K562 (cell line): ENCODE results near the gene IQGAP3. TPM values are rescaled to one million over a fixed set of nuclear protein-coding genes. Genes with fewer than 3 reads are reported as not detected.

ENCODE experiments used
- AFF1 ChIP-seq, 2 experiments: fragments of 450-650 bp; IDR thresholded peaks; 2 replicates each; pipeline ENCODE4 v1.6.1; 2018; ENCODE audit warnings: mild to moderate bottlenecking in 2 of 2, low read depth in 1 of 2; ENCODE audit not compliant: partially characterized antibody in 2 of 2
- CHCHD3 ChIP-seq: fragments of 250-450 bp; sonication (Bioruptor Pico); IDR thresholded peaks from 2 replicates; pipeline ENCODE4 v2.1.2; 2022; ENCODE audit warnings: mild to moderate bottlenecking
- HOXB6 ChIP-seq: fragments of 250-450 bp; sonication (Bioruptor Pico); IDR thresholded peaks from 2 replicates; pipeline ENCODE4 v1.5.1; 2022; ENCODE audit warnings: mild to moderate bottlenecking, borderline replicate concordance
- KDM1A ChIP-seq, 2 experiments: fragments of 450-650 bp; IDR thresholded peaks; 2 replicates each; pipeline ENCODE4 v1.6.1; 2016; ENCODE audit warnings: mild to moderate bottlenecking in 2 of 2
- PBX2 ChIP-seq, 2 experiments: IDR thresholded peaks in 1 of 2; conservative IDR thresholded peaks in 1 of 2; 2 replicates each; pipeline ENCODE4 v1.6.1; 2016; ENCODE audit warnings: low read depth in 2 of 2, mild to moderate bottlenecking in 1 of 2, missing compliant biosample characterization in 1 of 2, missing genetic modification characterization in 1 of 2, moderate library complexity in 1 of 2
- POLR2B ChIP-seq: fragments of 450-650 bp; IDR thresholded peaks from 2 replicates; pipeline ENCODE4 v1.6.1; 2018; ENCODE audit warnings: low read depth; ENCODE audit not compliant: partially characterized antibody
- SP1 ChIP-seq: sonication (generic); formaldehyde crosslinking; IDR thresholded peaks from 2 replicates; pipeline ENCODE4 v1.8.1; 2022; ENCODE audit warnings: mild to moderate bottlenecking, missing genetic modification reagents
- ZMIZ1 ChIP-seq, 2 experiments: fragments of 150-350 bp in 1 of 2; IDR thresholded peaks; 2 replicates each; pipeline ENCODE4 v1.6.1; 2012 to 2016; ENCODE audit warnings: low read depth in 2 of 2, low read length in 2 of 2, mild to moderate bottlenecking in 1 of 2, moderate library complexity in 1 of 2
- ZNF121 ChIP-seq: sonication (generic); formaldehyde crosslinking; conservative IDR thresholded peaks from 2 replicates; pipeline ENCODE4 v1.8.0; 2022; ENCODE audit warnings: missing genetic modification reagents
- ZNF431 ChIP-seq: sonication (generic); formaldehyde crosslinking; IDR thresholded peaks from 2 replicates; pipeline ENCODE4 v1.8.0; 2022; ENCODE audit warnings: mild to moderate bottlenecking, missing genetic modification reagents
- ZNF639 ChIP-seq, 2 experiments: fragments of 200-800 bp in 1 of 2; sonication (Bioruptor generic) in 1 of 2; sonication (generic) in 1 of 2; formaldehyde crosslinking in 1 of 2; IDR thresholded peaks in 1 of 2; conservative IDR thresholded peaks in 1 of 2; 2 replicates each; pipeline versions ENCODE4 v1.5.0 to v1.6.1; 2016 to 2020; ENCODE audit warnings: missing compliant biosample characterization in 1 of 2, missing genetic modification characterization in 1 of 2, missing genetic modification reagents in 1 of 2
- ZNF778 ChIP-seq: fragments of 450-650 bp; formaldehyde crosslinking; IDR thresholded peaks from 2 replicates; pipeline ENCODE4 v1.4.0; 2020; ENCODE audit warnings: mild to moderate bottlenecking, moderate library complexity
- polyA plus RNA-seq, 8 experiments: library from polyadenylated mRNA; depleted of rRNA in 4 of 8; stranded (reverse) in 5 of 8; unstranded in 3 of 8; fragments of >200 nt; fragmentation: Nextera tagmentation in 2 of 8; fragmentation: Illumina TruSeq in 1 of 8; extraction: Ambion mirVana in 2 of 8; extraction: Trizol in 1 of 8; gene quantifications; 2 replicates each; pipeline versions ENCODE4 v1.2.1 to v1.2.3, GENCODE V29; 2011 to 2014; ENCODE audit warnings: inconsistent platforms in 1 of 8, missing spikeins in 1 of 8
- total RNA-seq, 7 experiments: library from RNA; depleted of rRNA in 6 of 7; stranded (reverse); fragments of >200 nt in 6 of 7; fragmentation: Illumina TruSeq in 2 of 7; extraction: Trizol in 2 of 7; gene quantifications; 2 replicates each; pipeline versions ENCODE4 v1.2.1 to v1.2.3, GENCODE V29; 2011 to 2021; ENCODE audit warnings: low replicate concordance in 1 of 7

The IQGAP3 gene
- total and polyA plus RNA-seq, 9 of the 15 experiments (the other 6 are each of a cell fraction or from before 2014, with no cell fraction given) = 1.4 to 16.6 (median 11.9) TPM

- TF ChIP-seq AFF1 (IDR thresholded peaks at IDR 0.05; ENCODE audit: low read depth in 1 of 2, partially characterized antibody in 2 of 2) = no peak
- peak in 1 of 2 experiments; percentile 51; a peak in 1 of 4 replicates for TF ChIP-seq ZNF639 (CRISPR knock-in tag; conservative IDR thresholded peaks at IDR 0.05 in 1 of 2, IDR thresholded peaks at IDR 0.05 in 1 of 2)
- no peak; the same call in 1 of the 2 replicates for TF ChIP-seq ZNF121 (CRISPR knock-in tag)
- no peak for TF ChIP-seq ZNF778
- peak; percentile 79 for TF ChIP-seq ZNF431 (CRISPR knock-in tag)
- TF ChIP-seq ZMIZ1 (IDR thresholded peaks at IDR 0.05; ENCODE audit: low read depth in 2 of 2, low read length in 2 of 2) = no peak
- TF ChIP-seq PBX2 (CRISPR knock-in tag; IDR thresholded peaks at IDR 0.05; ENCODE audit: low read depth) = peak; percentile 83
- TF ChIP-seq PBX2 (tag; conservative IDR thresholded peaks at IDR 0.05; ENCODE audit: low read depth) = peak; percentile 75
- TF ChIP-seq POLR2B = peak; percentile 76
- peak; percentile 82 for TF ChIP-seq SP1
- TF ChIP-seq CHCHD3 = no peak
- TF ChIP-seq KDM1A (IDR thresholded peaks at IDR 0.05) = no peak
- no peak for TF ChIP-seq HOXB6 (CRISPR knock-in tag)
Measured at GRCh38 chr1:156500793-156501506, 71.4 kb downstream of the IQGAP3 start (continued).
